ENCODE data around the gene GPC3.
A peak's percentile ranks its signal among the peaks of the same experiment; 100 is the strongest.

GPC3 gene

GRCh38 chrX:133810925-133811324 lies 174.5 kb downstream of the GPC3 start:
- DNase-seq (ENCODE audit: extremely low read depth, low read depth) = no peak
- no peak for TF ChIP-seq CTCF (IDR thresholded peaks at IDR 0.05; ENCODE audit: low read depth, low read length)

GRCh38 chrX:133804072-133804471 lies 181.3 kb downstream of the GPC3 start:
- DNase-seq (ENCODE audit: extremely low read depth, low read depth) = no peak
- no peak for TF ChIP-seq CTCF (IDR thresholded peaks at IDR 0.05; ENCODE audit: low read depth, low read length)

- DNase-seq (ENCODE audit: extremely low read depth, low read depth) = no peak
- TF ChIP-seq CTCF (IDR thresholded peaks at IDR 0.05; ENCODE audit: low read depth, low read length) = no peak
These were observed 189.1 kb downstream of the GPC3 start for GRCh38 chrX:133796282-133796681.

GRCh38 chrX:133794126-133794525 lies 191.3 kb downstream of the GPC3 start:
- TF ChIP-seq CTCF (IDR thresholded peaks at IDR 0.05; ENCODE audit: low read depth, low read length) = no peak
- no peak for DNase-seq (ENCODE audit: extremely low read depth, low read depth)

GRCh38 chrX:133793626-133794025 lies 191.8 kb downstream of the GPC3 start:
- no peak for TF ChIP-seq CTCF (IDR thresholded peaks at IDR 0.05; ENCODE audit: low read depth, low read length)
- no peak for DNase-seq (ENCODE audit: extremely low read depth, low read depth)

- peak; percentile 29 for DNase-seq (ENCODE audit: extremely low read depth, low read depth)
These were observed 193.0 kb downstream of the GPC3 start for GRCh38 chrX:133792198-133792953.

More at GRCh38 chrX:133792198-133792953, 193.0 kb downstream of the GPC3 start:
- peak; percentile 100 for TF ChIP-seq CTCF (IDR thresholded peaks at IDR 0.05; ENCODE audit: low read depth, low read length)

Measured in AG09319 (cell line).